Skeletal muscle tissue (tissue), 4 donors: Measurements from ENCODE around the gene IFITM2. TPM values are rescaled to one million over a fixed set of nuclear protein-coding genes. Genes with fewer than 3 reads are reported as not detected.

ENCODE experiments used
- H3K27ac ChIP-seq: one replicate; pipeline ENCODE4 v1.7.0; 2013; ENCODE audit warnings: mild to moderate bottlenecking, low read depth, low read length, inconsistent platforms
- H3K27me3 ChIP-seq, 3 donors: one replicate each; pipeline ENCODE4 v1.7.0; 2013; ENCODE audit warnings: low read length in 3 of 3; ENCODE audit not compliant: control insufficient read depth in 3 of 3, insufficient read depth in 3 of 3
- H3K36me3 ChIP-seq, 3 donors: one replicate each; pipeline ENCODE4 v1.7.0; 2013; ENCODE audit warnings: low read length in 3 of 3; ENCODE audit not compliant: control insufficient read depth in 3 of 3, insufficient read depth in 3 of 3
- H3K4me1 ChIP-seq, 3 donors: one replicate each; pipeline ENCODE4 v1.7.0; 2013; ENCODE audit warnings: low read length in 3 of 3, mild to moderate bottlenecking in 3 of 3; ENCODE audit not compliant: control insufficient read depth in 3 of 3, insufficient read depth in 3 of 3
- H3K4me3 ChIP-seq, 3 donors: one replicate each; pipeline ENCODE4 v1.7.0; 2013; ENCODE audit warnings: low read length in 3 of 3
- H3K9ac ChIP-seq, 3 donors: one replicate each; pipeline ENCODE4 v1.7.0; 2013; ENCODE audit warnings: low read length in 3 of 3, mild to moderate bottlenecking in 3 of 3, moderate library complexity in 2 of 3, low read depth in 1 of 3
- H3K9me3 ChIP-seq, 3 donors: one replicate each; pipeline ENCODE4 v1.7.0; 2013; ENCODE audit warnings: low read length in 3 of 3; ENCODE audit not compliant: control insufficient read depth in 3 of 3
- total RNA-seq: library from RNA; depleted of rRNA; stranded (reverse); fragments of >200 nt; gene quantifications from one replicate; pipeline ENCODE4 v1.2.3, GENCODE V29; 2014
- donor health status: Osteomylitis.

IFITM2 gene
- total RNA-seq, 1 donor from 2014 or later = 6.3 TPM

GRCh38 chr11:293271-293851, 14.3 kb upstream of the IFITM2 start:
- peaks cover 3 to 22% (median 11%) of the 10 kb centered on the region in 3 donors for H3K4me1 ChIP-seq
- H3K36me3 ChIP-seq = peaks cover 0 to 2% (median 0%) of the 10 kb centered on the region in 3 donors
- H3K27me3 ChIP-seq = peaks cover 15 to 28% (median 17%) of the 10 kb centered on the region in 3 donors

GRCh38 chr11:293852-294661, 13.6 kb upstream of the IFITM2 start:
- no peak overlapping the region for H3K9ac ChIP-seq
- H3K27ac ChIP-seq = no peak overlapping the region
- H3K4me1 ChIP-seq = peaks cover 3 to 21% (median 11%) of the 10 kb centered on the region in 3 donors
- H3K4me3 ChIP-seq = no peak overlapping the region
- peaks cover 0 to 2% (median 0%) of the 10 kb centered on the region in 3 donors for H3K36me3 ChIP-seq
- H3K27me3 ChIP-seq = peaks cover 14 to 32% (median 22%) of the 10 kb centered on the region in 3 donors
- no peaks in the 10 kb centered on the region for H3K9me3 ChIP-seq

More at GRCh38 chr11:293271-293851, 14.3 kb upstream of the IFITM2 start:
- Histone ChIP-seq H3K9ac (no peak overlapping the region), H3K9me3 (no peaks in the 10 kb centered on the region), H3K4me3 (no peak overlapping the region), H3K27ac (no peak overlapping the region)

GRCh38 chr11:294780-295179, 12.8 kb upstream of the IFITM2 start:
- Histone ChIP-seq H3K27ac (no peak overlapping the region), H3K4me1 (peaks cover 3 to 18% (median 7%) of the 10 kb centered on the region in 3 donors), H3K4me3 (no peak overlapping the region), H3K9ac (no peak overlapping the region), H3K9me3 (no peaks in the 10 kb centered on the region), H3K36me3 (peaks cover 0 to 2% (median 0%) of the 10 kb centered on the region in 3 donors), H3K27me3 (peaks cover 10 to 33% (median 27%) of the 10 kb centered on the region in 3 donors)

GRCh38 chr11:295351-296170, 12.1 kb upstream of the IFITM2 start:
- H3K27me3 ChIP-seq = peaks cover 15 to 33% (median 33%) of the 10 kb centered on the region in 3 donors

GRCh38 chr11:296171-297050, 11.2 kb upstream of the IFITM2 start:
- Histone ChIP-seq H3K4me3 (no peak overlapping the region), H3K27ac (no peak overlapping the region)

More at GRCh38 chr11:295351-296170, 12.1 kb upstream of the IFITM2 start:
- no peaks in the 10 kb centered on the region for H3K9me3 ChIP-seq
- no peak overlapping the region for H3K9ac ChIP-seq
- H3K4me3 ChIP-seq = no peak overlapping the region
- H3K4me1 ChIP-seq = peaks cover 3 to 11% (median 7%) of the 10 kb centered on the region in 3 donors
- peaks cover 0 to 2% (median 0%) of the 10 kb centered on the region in 3 donors for H3K36me3 ChIP-seq
- no peak overlapping the region for H3K27ac ChIP-seq

GRCh38 chr11:297051-297585, 10.5 kb upstream of the IFITM2 start:
- Histone ChIP-seq H3K4me3 (no peak overlapping the region), H3K9me3 (no peaks in the 10 kb centered on the region), H3K27me3 (peaks cover 18 to 34% (median 33%) of the 10 kb centered on the region in 3 donors), H3K27ac (no peak overlapping the region), H3K36me3 (peaks cover 0 to 2% (median 0%) of the 10 kb centered on the region in 3 donors), H3K4me1 (peaks cover 3 to 11% (median 7%) of the 10 kb centered on the region in 3 donors), H3K9ac (no peak overlapping the region)

More at GRCh38 chr11:296171-297050, 11.2 kb upstream of the IFITM2 start:
- H3K4me1 ChIP-seq = peaks cover 3 to 11% (median 7%) of the 10 kb centered on the region in 3 donors
- peaks cover 18 to 34% (median 33%) of the 10 kb centered on the region in 3 donors for H3K27me3 ChIP-seq
- no peaks in the 10 kb centered on the region for H3K9me3 ChIP-seq
- H3K36me3 ChIP-seq = peaks cover 0 to 2% (median 0%) of the 10 kb centered on the region in 3 donors
- H3K9ac ChIP-seq = no peak overlapping the region

- peaks cover 18 to 34% (median 33%) of the 10 kb centered on the region in 3 donors for H3K27me3 ChIP-seq
Measured at GRCh38 chr11:297586-298405, 9.8 kb upstream of the IFITM2 start.

GRCh38 chr11:298406-299065, 9.1 kb upstream of the IFITM2 start:
- Histone ChIP-seq H3K36me3 (peaks cover 0 to 2% (median 0%) of the 10 kb centered on the region in 3 donors), H3K4me3 (no peak overlapping the region), H3K27ac (no peak overlapping the region), H3K9me3 (no peaks in the 10 kb centered on the region), H3K9ac (no peak overlapping the region), H3K27me3 (peaks cover 18 to 34% (median 33%) of the 10 kb centered on the region in 3 donors), H3K4me1 (peaks cover 3 to 11% (median 7%) of the 10 kb centered on the region in 3 donors)

More at GRCh38 chr11:297586-298405, 9.8 kb upstream of the IFITM2 start:
- no peak overlapping the region for H3K9ac ChIP-seq
- H3K27ac ChIP-seq = no peak overlapping the region
- no peaks in the 10 kb centered on the region for H3K9me3 ChIP-seq
- no peak overlapping the region for H3K4me3 ChIP-seq
- peaks cover 3 to 11% (median 7%) of the 10 kb centered on the region in 3 donors for H3K4me1 ChIP-seq
- peaks cover 0 to 2% (median 0%) of the 10 kb centered on the region in 3 donors for H3K36me3 ChIP-seq
